ENCODE results near the gene ZNF536. TPM values are rescaled to one million over a fixed set of nuclear protein-coding genes. Genes with fewer than 3 reads are reported as not detected.

The ZNF536 gene
- total and polyA plus RNA-seq, 9 of the 15 experiments (the other 6 are each of a cell fraction or from before 2014, with no cell fraction given) = not detected

DNA sequence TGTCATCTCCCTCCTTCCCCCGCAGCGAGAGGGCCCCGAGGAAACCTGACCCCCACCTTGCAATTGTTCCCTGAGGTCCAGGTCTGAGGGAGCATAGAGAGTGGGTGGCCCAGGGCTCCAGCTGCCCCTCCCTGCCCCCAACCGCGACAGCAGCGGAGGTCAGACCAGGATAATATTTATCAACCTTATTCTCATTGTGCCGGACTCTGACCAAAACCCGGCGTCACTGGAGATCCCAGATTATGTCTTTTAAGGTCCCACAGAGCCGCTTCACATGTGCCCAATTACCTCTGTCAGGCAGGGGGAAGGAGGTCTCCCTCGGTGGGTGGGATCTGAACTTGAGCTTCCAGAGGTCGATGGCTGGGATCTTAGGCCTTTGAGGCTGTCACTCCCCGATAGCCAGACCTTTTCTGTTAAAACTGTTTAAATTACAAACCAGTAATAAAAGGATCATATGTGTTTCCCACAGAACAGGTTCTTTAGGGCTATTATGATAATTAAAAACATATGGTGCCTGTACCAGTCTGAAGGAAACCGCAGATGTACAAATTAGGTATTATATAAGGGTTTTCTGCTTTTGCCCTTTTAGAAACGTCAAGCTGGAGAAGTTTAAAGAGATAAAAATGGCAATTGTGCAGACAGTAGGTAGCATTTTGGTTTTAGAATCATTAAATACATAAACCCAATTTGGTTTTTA lies 195.5 kb downstream of the ZNF536 start:
- Histone ChIP-seq H3K4me2 (ENCODE audit: insufficient read depth, low read length) (no peak overlapping the region), H3K79me2 (ENCODE audit: control insufficient read depth, insufficient read depth, low read length) (no peaks in the 10 kb centered on the region), H3K4me1 (replicated peaks in 1 of 2; ENCODE audit: control insufficient read depth in 2 of 2, insufficient read depth in 2 of 2, low read length in 2 of 2) (no peaks in the 10 kb centered on the region), H2AFZ (ENCODE audit: low read depth, low read length) (no peak overlapping the region), H3K9me1 (ENCODE audit: control insufficient read depth, insufficient read depth, low read length) (no peaks in the 10 kb centered on the region), H3K4me3 (no peak overlapping the region), H3K27ac (ENCODE audit: extremely low read depth, low read depth, low read length) (no peak overlapping the region), H3K9me3 (replicated peaks; ENCODE audit: control insufficient read depth, insufficient read depth, low read depth, low read length) (no peaks in the 10 kb centered on the region), H4K20me1 (replicated peaks; ENCODE audit: control insufficient read depth, insufficient read depth, low read length) (no peaks in the 10 kb centered on the region), H3K36me3 (ENCODE audit: control insufficient read depth, insufficient read depth, low read length) (no peaks in the 10 kb centered on the region), H3K27me3 (ENCODE audit: control insufficient read depth in 2 of 2, insufficient read depth in 2 of 2, low read length in 2 of 2) (peaks cover 2 to 26% of the 10 kb centered on the region in 2 experiments; a peak in 1 of 5 replicates), H3K9ac (ENCODE audit: insufficient read depth in 1 of 2, low read depth in 2 of 2, low read length in 2 of 2) (no peak overlapping the region)
- no TSS peak for BruUV-seq (replicated peaks)
- DNase-seq (ENCODE audit: extremely low read depth in 1 of 4, low spot score in 3 of 4) (no peak), ATAC-seq (no peak), FAIRE-seq (no peak)
- in situ Hi-C loops (cut with MboI) (no loop called here), intact Hi-C loops (cut with micrococcal nuclease) (no loop called here)
- TF ChIP-seq WHSC1 (IDR thresholded peaks at IDR 0.05; ENCODE audit: low read length) (no peak), FUS (optimal IDR thresholded peaks at IDR 0.05; ENCODE audit: low read depth, low read length) (no peak), NR1H2 (CRISPR knock-in tag; IDR thresholded peaks at IDR 0.05) (no peak), KDM4B (IDR thresholded peaks at IDR 0.05; ENCODE audit: borderline replicate concordance in 2 of 2, low read depth in 1 of 2) (no peak), HDAC8 (tag; IDR thresholded peaks at IDR 0.05) (no peak), RAD21 (CRISPR knock-in tag; conservative IDR thresholded peaks at IDR 0.05 in 1 of 2, IDR thresholded peaks at IDR 0.05 in 1 of 2) (no peak), ZNF140 (CRISPR knock-in tag; IDR thresholded peaks at IDR 0.05) (no peak)
- TF ChIP-seq, protein P1, sequence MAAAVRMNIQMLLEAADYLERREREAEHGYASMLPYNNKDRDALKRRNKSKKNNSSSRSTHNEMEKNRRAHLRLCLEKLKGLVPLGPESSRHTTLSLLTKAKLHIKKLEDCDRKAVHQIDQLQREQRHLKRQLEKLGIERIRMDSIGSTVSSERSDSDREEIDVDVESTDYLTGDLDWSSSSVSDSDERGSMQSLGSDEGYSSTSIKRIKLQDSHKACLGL (CRISPR knock-in tag; IDR thresholded peaks at IDR 0.05; ENCODE audit: borderline replicate concordance, poor library complexity, severe bottlenecking) = no peak
- ChIA-PET POLR2A (interaction anchor here (0.7 kb wide), 1 partner anchor 24 kb away, joined by 3 read pairs; no protein-coding TSS in a partner anchor), CTCF (ENCODE audit: low intra/inter-chr PET ratio) (no interaction called here)
- under 1% methylated on average over 15 of the region's 15 CpGs for WGBS (ENCODE audit: insufficient coverage, low coverage, missing lambda C conversion rate)
